ENCODE measurements around the gene ACTR2. TPM values are rescaled to one million over a fixed set of nuclear protein-coding genes. Genes with fewer than 3 reads are reported as not detected.
"Not testable (repeated sequence)": the region's sequence is repeated elsewhere in the genome, so short reads cannot be mapped to it uniquely, and the experiment has no call there.

ACTR2 gene
- total RNA-seq, 4 donors from 2014 or later: 38.7 to 157 (median 118) TPM

GRCh38 chr2:65228263-65228750, 676 bp downstream of the ACTR2 start:
- DNase-seq: no peak
- no peaks in the 10 kb centered on the region for H3K36me3 ChIP-seq
- peak overlapping the region; percentile 78 to 87 for H3K4me3 ChIP-seq
- TF ChIP-seq POLR2A (IDR thresholded peaks at IDR 0.05) (no peak), CTCF (IDR thresholded peaks at IDR 0.05) (no peak)
- peak overlapping the region; percentile 85 to 95 for H3K27ac ChIP-seq
- H3K27me3 ChIP-seq: no peaks in the 10 kb centered on the region
- H3K4me1 ChIP-seq: peaks cover 0 to 9% of the 10 kb centered on the region in 2 donors
- intact Hi-C loops (cut with DNase I; ENCODE audit: low total_unique reads): no loop called here
- H3K9me3 ChIP-seq: no peaks in the 10 kb centered on the region

- peaks cover 0 to 9% of the 10 kb centered on the region in 2 donors for H3K4me1 ChIP-seq
- DNase-seq: no peak
- H3K9me3 ChIP-seq: no peaks in the 10 kb centered on the region
- intact Hi-C loops (cut with DNase I; ENCODE audit: low total_unique reads): no loop called here
- TF ChIP-seq POLR2A (IDR thresholded peaks at IDR 0.05) (no peak), CTCF (IDR thresholded peaks at IDR 0.05) (no peak)
- no peak overlapping the region for H3K27ac ChIP-seq
- no peaks in the 10 kb centered on the region for H3K36me3 ChIP-seq
- no peak overlapping the region for H3K4me3 ChIP-seq
- H3K27me3 ChIP-seq: no peaks in the 10 kb centered on the region
These were observed 3.5 kb downstream of the ACTR2 start for GRCh38 chr2:65231121-65231520.

GRCh38 chr2:65231892-65232477, 4.4 kb downstream of the ACTR2 start:
- H3K27me3 ChIP-seq: no peaks in the 10 kb centered on the region
- no peaks in the 10 kb centered on the region for H3K9me3 ChIP-seq
- no peak overlapping the region for H3K4me3 ChIP-seq
- H3K36me3 ChIP-seq: no peaks in the 10 kb centered on the region
- no peak overlapping the region for H3K27ac ChIP-seq
- peaks cover 0 to 9% of the 10 kb centered on the region in 2 donors for H3K4me1 ChIP-seq
- intact Hi-C loops (cut with DNase I; ENCODE audit: low total_unique reads): no loop called here
- DNase-seq: no peak
- no peak for TF ChIP-seq POLR2A (IDR thresholded peaks at IDR 0.05)
- TF ChIP-seq CTCF (IDR thresholded peaks at IDR 0.05): no peak

GRCh38 chr2:65232636-65233035, 5.0 kb downstream of the ACTR2 start:
- intact Hi-C loops (cut with DNase I; ENCODE audit: low total_unique reads): no loop called here
- H3K9me3 ChIP-seq: no peaks in the 10 kb centered on the region
- no peak overlapping the region for H3K27ac ChIP-seq
- peaks cover 0 to 9% of the 10 kb centered on the region in 2 donors for H3K4me1 ChIP-seq
- H3K36me3 ChIP-seq: no peaks in the 10 kb centered on the region
- no peak overlapping the region for H3K4me3 ChIP-seq
- DNase-seq: no peak
- H3K27me3 ChIP-seq: no peaks in the 10 kb centered on the region
- TF ChIP-seq CTCF (IDR thresholded peaks at IDR 0.05) (no peak), POLR2A (IDR thresholded peaks at IDR 0.05) (no peak)

GRCh38 chr2:65240657-65241056, 13.0 kb downstream of the ACTR2 start:
- Histone ChIP-seq H3K27ac (no peak overlapping the region), H3K9me3 (no peaks in the 10 kb centered on the region), H3K4me3 (no peak overlapping the region), H3K36me3 (no peaks in the 10 kb centered on the region), H3K4me1 (no peaks in the 10 kb centered on the region), H3K27me3 (no peaks in the 10 kb centered on the region)
- TF ChIP-seq POLR2A (IDR thresholded peaks at IDR 0.05) (no peak), CTCF (IDR thresholded peaks at IDR 0.05) (no peak)
- no peak for DNase-seq
- intact Hi-C loops (cut with DNase I; ENCODE audit: low total_unique reads): no loop called here

GRCh38 chr2:65244452-65244851, 16.8 kb downstream of the ACTR2 start:
- DNase-seq; H3K27ac ChIP-seq; intact Hi-C loops (cut with DNase I; ENCODE audit: low total_unique reads): not testable (repeated sequence)

More at GRCh38 chr2:65244452-65244851, 16.8 kb downstream of the ACTR2 start:
- H3K9me3 ChIP-seq, H3K27me3 ChIP-seq, H3K4me3 ChIP-seq, H3K36me3 ChIP-seq, H3K4me1 ChIP-seq: not testable (repeated sequence)
